Activated CD4-positive, CD25-positive, alpha-beta regulatory T cell (primary cell): ENCODE data around the gene BAIAP3.

Experiments used
- DNase-seq, 4 experiments: peaks; one replicate each; lab custom pipeline; 2025; lab: John Stamatoyannopoulos, UW

The BAIAP3 gene

DNA sequence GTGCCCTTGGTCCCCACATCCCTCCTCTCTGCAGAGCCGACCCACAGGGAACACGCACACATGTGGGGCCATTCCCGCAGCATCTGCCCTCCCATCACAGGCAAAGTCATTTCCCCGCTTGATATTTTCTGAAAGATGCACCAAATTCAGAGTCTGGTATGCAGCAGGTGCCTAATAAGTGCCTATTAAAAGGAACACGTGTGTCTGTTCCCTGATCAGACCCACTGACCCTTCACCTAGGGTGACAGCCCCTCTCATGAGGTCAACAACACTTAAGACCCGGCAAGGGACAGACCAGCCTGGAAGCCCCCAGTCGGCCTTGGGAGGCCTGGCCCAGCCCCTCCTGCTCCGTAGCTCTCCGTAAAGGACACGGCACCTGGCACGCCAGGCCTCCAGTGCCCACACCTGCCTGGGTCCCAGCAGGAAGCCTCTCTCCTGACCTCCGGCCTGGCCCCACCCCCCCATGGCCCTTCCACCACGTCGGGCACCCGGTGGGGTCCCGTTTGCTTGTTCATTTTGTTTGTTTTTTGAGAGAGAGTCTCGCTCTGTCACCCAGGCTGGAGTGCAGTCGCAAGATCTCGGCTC lies 61.0 kb downstream of the BAIAP3 start:
- no peak for DNase-seq

DNA sequence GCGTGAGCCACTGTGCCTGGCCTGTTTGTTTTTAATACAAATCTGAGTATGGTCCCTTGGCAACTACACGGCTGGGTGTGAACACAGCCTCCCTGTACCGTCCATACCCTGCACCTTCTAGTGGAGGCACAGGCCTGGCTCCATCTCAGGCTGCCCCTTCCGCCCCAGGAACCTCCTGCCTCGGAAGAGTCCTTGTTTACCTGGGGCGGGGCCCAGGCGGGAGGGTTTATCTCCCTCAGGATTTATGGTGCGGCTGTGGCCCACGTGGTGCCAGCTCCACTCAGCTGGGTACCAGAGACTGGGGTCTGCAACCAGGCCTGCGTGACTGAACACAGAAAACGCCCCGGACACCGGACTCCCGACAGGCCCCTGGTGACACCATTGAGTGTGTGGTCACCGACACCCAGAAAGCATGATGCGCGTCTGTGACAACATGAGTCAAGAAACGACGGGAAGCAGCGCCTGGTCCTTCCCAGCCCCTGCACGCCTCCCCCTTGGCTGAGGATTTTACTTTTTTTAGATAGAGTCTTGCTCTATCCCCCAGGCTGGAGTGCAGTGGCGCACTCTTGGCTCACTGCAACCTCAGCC lies 62.1 kb downstream of the BAIAP3 start:
- DNase-seq, result no peak

DNA sequence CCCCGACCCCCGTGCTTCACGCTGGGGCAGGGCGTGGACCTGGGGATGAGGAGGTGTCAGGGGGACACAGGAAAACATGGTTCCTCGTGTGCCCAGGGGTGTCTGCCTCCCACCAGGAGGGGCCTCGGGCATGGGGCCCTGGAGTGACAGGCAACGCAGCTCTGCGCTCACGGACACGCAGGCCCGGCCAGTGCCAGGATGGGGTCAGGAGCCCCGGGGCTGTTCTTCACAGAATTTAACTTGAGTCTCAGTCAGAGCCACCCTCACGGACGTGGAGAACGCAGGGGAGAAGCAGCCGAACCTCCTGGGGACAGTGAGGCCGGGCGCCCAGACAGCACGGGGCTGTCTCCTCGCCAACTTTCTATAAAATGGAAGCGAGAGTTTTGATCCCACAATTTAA lies 64.3 kb downstream of the BAIAP3 start:
- DNase-seq, result no peak

DNA sequence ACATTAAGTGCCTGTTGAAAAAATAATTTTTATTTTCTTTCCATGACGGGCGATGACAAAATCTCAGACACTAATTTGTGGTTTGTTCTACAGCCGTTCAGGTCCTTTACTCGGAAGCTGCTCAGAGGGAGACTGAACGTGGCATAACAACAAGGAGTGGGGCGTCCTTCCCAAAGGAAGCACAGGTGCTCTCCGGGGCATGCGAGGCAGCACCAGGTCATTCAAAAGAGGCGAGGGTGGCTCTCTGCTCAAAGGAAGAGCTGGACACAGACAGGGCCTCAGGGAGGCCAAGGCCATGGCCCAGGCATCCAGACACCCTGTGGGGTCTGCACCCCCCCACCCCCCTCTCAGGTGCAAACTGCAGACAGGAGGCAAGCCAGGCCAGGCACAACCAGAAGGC lies 64.9 kb downstream of the BAIAP3 start:
- no peak for DNase-seq
